ENCODE results near the gene ELP4. TPM values are rescaled to one million over a fixed set of nuclear protein-coding genes. Genes with fewer than 3 reads are reported as not detected.

The ELP4 gene
- total and polyA plus RNA-seq, 12 donors = 10.5 to 30.4 (median 18.0) TPM

DNA sequence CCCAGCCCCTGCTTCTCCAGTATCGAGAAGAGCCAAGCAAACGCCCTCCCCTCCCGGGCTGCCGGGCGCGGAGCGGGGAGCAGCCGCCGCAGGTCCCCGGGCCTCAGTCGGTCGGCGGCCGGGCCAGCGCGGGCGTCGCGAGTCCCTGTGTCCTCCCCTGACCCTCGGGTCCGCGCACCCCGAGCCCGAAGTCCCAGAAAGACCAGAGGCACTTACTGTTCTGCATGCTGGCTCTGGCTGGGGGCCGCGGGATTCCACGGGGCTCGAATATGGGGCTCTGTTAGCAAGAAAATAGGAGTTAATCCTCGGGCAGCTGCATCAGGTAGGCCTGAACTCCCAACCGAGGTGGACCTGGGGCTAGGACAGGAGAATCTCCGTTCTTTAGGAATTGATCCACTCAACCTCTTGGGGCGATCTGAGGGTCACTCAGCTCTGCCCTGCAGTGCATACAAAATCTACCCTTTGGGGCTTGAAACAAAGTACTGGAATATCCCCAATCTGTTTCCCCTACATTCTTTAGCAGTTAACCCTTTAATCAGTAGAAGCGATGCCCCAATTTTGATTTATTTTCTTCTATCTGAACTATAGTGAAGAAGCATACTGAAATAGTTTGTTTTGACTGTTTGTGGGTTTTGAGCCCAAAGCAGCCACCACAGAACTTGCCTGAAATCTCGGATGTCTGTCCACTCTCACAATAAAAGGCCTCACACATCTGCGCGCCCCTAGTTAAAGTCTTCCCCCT is 296.8 kb downstream of the ELP4 start:
- no peak overlapping the region for H3K27ac ChIP-seq
- 11 to 20% (median 13%) methylated on average over 9 to 36 of the region's 36 CpGs for WGBS, 4 donors
- no peaks in the 10 kb centered on the region for H3K9me3 ChIP-seq (replicated peaks in 1 of 3)
- TF ChIP-seq POLR2A (IDR thresholded peaks at IDR 0.05) = no peak
- TF ChIP-seq, protein P1, sequence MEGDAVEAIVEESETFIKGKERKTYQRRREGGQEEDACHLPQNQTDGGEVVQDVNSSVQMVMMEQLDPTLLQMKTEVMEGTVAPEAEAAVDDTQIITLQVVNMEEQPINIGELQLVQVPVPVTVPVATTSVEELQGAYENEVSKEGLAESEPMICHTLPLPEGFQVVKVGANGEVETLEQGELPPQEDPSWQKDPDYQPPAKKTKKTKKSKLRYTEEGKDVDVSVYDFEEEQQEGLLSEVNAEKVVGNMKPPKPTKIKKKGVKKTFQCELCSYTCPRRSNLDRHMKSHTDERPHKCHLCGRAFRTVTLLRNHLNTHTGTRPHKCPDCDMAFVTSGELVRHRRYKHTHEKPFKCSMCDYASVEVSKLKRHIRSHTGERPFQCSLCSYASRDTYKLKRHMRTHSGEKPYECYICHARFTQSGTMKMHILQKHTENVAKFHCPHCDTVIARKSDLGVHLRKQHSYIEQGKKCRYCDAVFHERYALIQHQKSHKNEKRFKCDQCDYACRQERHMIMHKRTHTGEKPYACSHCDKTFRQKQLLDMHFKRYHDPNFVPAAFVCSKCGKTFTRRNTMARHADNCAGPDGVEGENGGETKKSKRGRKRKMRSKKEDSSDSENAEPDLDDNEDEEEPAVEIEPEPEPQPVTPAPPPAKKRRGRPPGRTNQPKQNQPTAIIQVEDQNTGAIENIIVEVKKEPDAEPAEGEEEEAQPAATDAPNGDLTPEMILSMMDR (IDR thresholded peaks at IDR 0.05) = no peak
- peak in 1 of 7 donors; percentile 11 for DNase-seq
- no peaks in the 10 kb centered on the region for H3K36me3 ChIP-seq (replicated peaks in 1 of 2)
- peaks cover 98% of the 10 kb centered on the region for H3K27me3 ChIP-seq
- no peak overlapping the region for H3K4me3 ChIP-seq
- intact Hi-C loops (cut with DNase I) = no loop called here
- peaks cover 9 to 27% of the 10 kb centered on the region in 2 donors for H3K4me1 ChIP-seq (replicated peaks in 1 of 2)

DNA sequence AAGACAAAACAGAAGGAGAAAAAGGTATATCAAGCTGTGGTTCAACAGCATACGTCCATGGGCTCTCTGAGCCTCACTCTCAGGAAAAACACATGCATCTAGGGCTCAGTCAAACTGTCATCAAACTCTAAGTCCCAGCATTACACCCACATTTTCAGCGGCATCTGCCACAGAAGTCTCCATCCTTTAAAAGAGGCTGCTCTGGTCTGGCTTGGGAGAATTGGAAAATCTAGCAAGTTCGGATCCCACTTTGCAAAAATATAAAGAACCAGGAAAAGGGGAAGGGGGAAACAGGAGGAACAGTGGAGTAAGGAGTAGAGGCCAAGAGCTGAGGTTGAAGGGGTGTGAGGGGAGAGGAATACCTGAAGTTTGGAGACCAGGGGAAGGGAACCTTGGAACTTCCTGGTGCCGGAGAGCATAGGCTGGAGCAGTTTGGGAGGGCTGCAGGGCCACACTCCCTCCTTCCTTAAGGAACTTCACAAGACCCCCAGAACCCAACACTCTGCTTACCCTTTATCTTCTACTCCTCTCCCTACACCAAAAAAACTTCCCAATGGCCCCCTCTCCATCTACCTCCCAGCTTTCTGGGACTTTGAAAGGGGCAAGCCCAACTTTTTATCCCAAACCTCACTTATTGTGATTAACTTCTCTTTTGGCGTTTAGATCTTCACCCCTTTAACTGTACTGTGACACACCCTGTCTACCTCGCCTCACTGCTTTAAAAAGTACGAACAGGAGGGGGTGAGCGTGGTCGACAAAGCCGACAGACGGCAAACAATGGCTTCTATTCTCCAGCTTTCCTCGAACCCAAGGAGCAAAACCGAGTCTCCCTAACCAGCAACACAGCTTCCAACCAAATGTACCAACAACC is 297.6 kb downstream of the ELP4 start:
- no peak for DNase-seq
- Histone ChIP-seq H3K27ac (no peak overlapping the region), H3K27me3 (peaks cover 95% of the 10 kb centered on the region), H3K9me3 (replicated peaks in 1 of 3) (no peaks in the 10 kb centered on the region), H3K4me3 (no peak overlapping the region), H3K4me1 (replicated peaks in 1 of 2) (peaks cover 10 to 32% of the 10 kb centered on the region in 2 donors), H3K36me3 (replicated peaks in 1 of 2) (no peaks in the 10 kb centered on the region)
- intact Hi-C loops (cut with DNase I) = no loop called here
- TF ChIP-seq, protein P1 (IDR thresholded peaks at IDR 0.05) = no peak
- TF ChIP-seq POLR2A (IDR thresholded peaks at IDR 0.05) = no peak
- 19 to 23% (median 21%) methylated on average over 13 of the region's 13 CpGs for WGBS, 4 donors

DNA sequence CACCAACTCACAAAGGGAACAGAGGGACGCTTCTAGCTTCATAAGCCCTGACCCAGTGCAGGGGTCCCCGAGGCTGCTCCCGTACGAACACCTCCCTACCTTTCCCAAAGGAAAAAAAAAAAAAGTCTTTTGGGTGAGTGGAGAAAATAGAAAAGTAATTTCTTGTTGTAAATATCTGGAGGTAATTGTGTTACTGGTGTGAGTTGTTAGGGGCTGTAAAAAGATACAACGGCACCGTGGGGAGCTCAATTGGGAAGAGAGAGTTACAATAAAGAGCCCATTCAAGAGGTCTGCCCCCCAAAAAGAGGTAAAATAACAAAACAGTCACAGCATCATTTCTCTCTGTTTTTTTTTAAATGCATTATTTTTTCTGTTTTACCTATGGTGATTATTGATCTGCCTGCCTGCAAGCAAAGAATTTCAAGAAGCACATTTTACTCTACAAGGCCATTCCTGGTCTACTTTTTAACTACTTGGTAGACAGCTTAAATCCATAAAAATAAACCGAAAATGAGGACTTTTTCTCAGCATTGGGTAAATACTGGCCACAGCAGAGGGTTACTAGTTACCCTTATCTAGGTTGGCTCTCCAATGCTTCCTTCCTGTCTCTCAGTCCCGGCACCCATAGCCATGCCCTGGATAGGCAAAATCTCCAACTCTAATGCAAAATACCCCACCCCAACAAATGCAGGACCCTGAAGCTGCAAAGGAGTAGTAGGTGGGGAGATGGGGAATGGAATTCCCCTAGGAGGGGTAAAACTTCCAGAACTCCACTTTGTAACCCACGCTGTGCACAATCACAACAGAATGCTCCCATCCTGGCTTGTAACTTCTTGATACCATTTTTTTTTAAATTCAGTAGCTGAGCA is 298.5 kb downstream of the ELP4 start:
- Histone ChIP-seq H3K9me3 (replicated peaks in 1 of 3) (no peaks in the 10 kb centered on the region), H3K27me3 (peaks cover 94% of the 10 kb centered on the region), H3K36me3 (replicated peaks in 1 of 2) (no peaks in the 10 kb centered on the region), H3K27ac (no peak overlapping the region), H3K4me1 (replicated peaks in 1 of 2) (peaks cover 14 to 39% of the 10 kb centered on the region in 2 donors), H3K4me3 (no peak overlapping the region)
- TF ChIP-seq, protein P1 (IDR thresholded peaks at IDR 0.05) = no peak
- 11 to 15% (median 13%) methylated on average over 9 of the region's 9 CpGs for WGBS, 4 donors
- no peak for DNase-seq
- intact Hi-C loops (cut with DNase I) = no loop called here
